IMR-90 (cell line): ENCODE data around the gene NRP1. TPM values are rescaled to one million over a fixed set of nuclear protein-coding genes. Genes with fewer than 3 reads are reported as not detected.

Experiments used
- ATAC-seq: fragments of 200-7000 bp; cut with Tn5 transposase; 2 replicates; pipeline ENCODE4 v1.9.1; 2020; ENCODE audit warnings: low read depth, mild to moderate bottlenecking, moderate library complexity
- BruUV-seq: library from RNA; stranded (reverse); fragments of 400-500 nt; replicated peaks from 2 replicates; lab custom pipeline; 2021; lab: Mats Ljungman, UMichigan
- CTCF ChIA-PET: fragments of 300-600 bp; formaldehyde crosslinking; extraction: SDS; loops from one replicate; lab custom pipeline; 2021; ENCODE audit warnings: antibody characterized with exemption; lab: Yijun Ruan, JAX
- POLR2A ChIA-PET: fragments of 300-600 bp; sonication (Branson Sonifier 250); formaldehyde crosslinking; loops from one replicate; lab custom pipeline; 2022; ENCODE audit warnings: antibody characterized with exemption; ENCODE audit not compliant: unreplicated experiment; lab: Charles Lee
- DNase-seq: peaks from one replicate; pipeline ENCODE4 v3.0.0; 2013
- H2AFZ ChIP-seq: replicated peaks from 2 replicates; pipeline ENCODE3; 2013; ENCODE audit warnings: low read length, mild to moderate bottlenecking; ENCODE audit not compliant: poor library complexity
- H2AK5ac ChIP-seq: 2 replicates; pipeline ENCODE4 v1.6.1; 2013; ENCODE audit warnings: low read depth, low read length, inconsistent platforms
- H2AK9ac ChIP-seq: replicated peaks from 2 replicates; pipeline ENCODE3; 2013; ENCODE audit warnings: mild to moderate bottlenecking, low read depth, low read length, moderate library complexity; ENCODE audit not compliant: poor library complexity
- H2BK120ac ChIP-seq: 2 replicates; pipeline ENCODE4 v1.6.1; 2013; ENCODE audit warnings: low read depth, low read length, inconsistent platforms
- H2BK15ac ChIP-seq: 3 replicates; pipeline ENCODE4 v1.6.1; 2013; ENCODE audit warnings: low read depth, low read length, inconsistent platforms
- H2BK20ac ChIP-seq: 2 replicates; pipeline ENCODE4 v1.6.1; 2013; ENCODE audit warnings: low read depth, mild to moderate bottlenecking, inconsistent platforms, low read length, moderate library complexity
- H2BK5ac ChIP-seq: 2 replicates; pipeline ENCODE4 v1.6.1; 2013; ENCODE audit warnings: mild to moderate bottlenecking, low read depth, low read length, inconsistent platforms; ENCODE audit not compliant: poor library complexity, severe bottlenecking
- H3K14ac ChIP-seq: replicated peaks from 2 replicates; pipeline ENCODE4 v1.6.1; 2013; ENCODE audit warnings: low read depth, low read length, inconsistent platforms
- H3K18ac ChIP-seq: 2 replicates; pipeline ENCODE4 v1.6.1; 2013; ENCODE audit warnings: low read depth, low read length, control low read depth
- H3K23ac ChIP-seq: 2 replicates; pipeline ENCODE4 v1.6.1; 2013; ENCODE audit warnings: low read depth, low read length, inconsistent platforms
- H3K27ac ChIP-seq: 2 replicates; pipeline ENCODE4 v1.5.1; 2013; ENCODE audit warnings: mild to moderate bottlenecking, control low read depth, low read length; ENCODE audit not compliant: insufficient read depth
- H3K27me3 ChIP-seq: 2 replicates; pipeline ENCODE4 v1.6.1; 2013; ENCODE audit warnings: low read length; ENCODE audit not compliant: control insufficient read depth, insufficient read depth
- H3K36me3 ChIP-seq: 2 replicates; pipeline ENCODE4 v1.6.1; 2013; ENCODE audit warnings: low read length, mixed read lengths; ENCODE audit not compliant: control insufficient read depth, insufficient read depth
- H3K4ac ChIP-seq: 2 replicates; pipeline ENCODE4 v1.6.1; 2013; ENCODE audit warnings: low read depth, low read length, inconsistent platforms
- H3K4me1 ChIP-seq: 2 replicates; pipeline ENCODE4 v1.6.1; 2013; ENCODE audit warnings: low read length, mixed read lengths; ENCODE audit not compliant: control insufficient read depth, insufficient read depth
- H3K4me2 ChIP-seq: 2 replicates; pipeline ENCODE4 v1.6.1; 2013; ENCODE audit warnings: low read depth, mild to moderate bottlenecking, control low read depth, low read length, moderate library complexity
- H3K4me3 ChIP-seq: 2 replicates; pipeline ENCODE4 v1.5.1; 2013; ENCODE audit warnings: low read depth, mild to moderate bottlenecking, control low read depth, low read length, moderate library complexity; ENCODE audit not compliant: insufficient read depth
- H3K56ac ChIP-seq: 2 replicates; pipeline ENCODE4 v1.6.1; 2013; ENCODE audit warnings: low read length, inconsistent platforms; ENCODE audit not compliant: insufficient read depth; ENCODE audit errors: extremely low read depth
- H3K79me1 ChIP-seq, 2 experiments: 2 replicates each; pipeline ENCODE4 v1.6.1; 2013; ENCODE audit warnings: low read length in 2 of 2, inconsistent platforms in 1 of 2, low read depth in 1 of 2
- H3K9ac ChIP-seq: 2 replicates; pipeline ENCODE4 v1.6.1; 2013; ENCODE audit warnings: low read depth, low read length, control low read depth
- H3K9me1 ChIP-seq: 2 replicates; pipeline ENCODE4 v1.6.1; 2013; ENCODE audit warnings: low read length, inconsistent platforms; ENCODE audit not compliant: insufficient read depth
- H3K9me3 ChIP-seq: 2 replicates; pipeline ENCODE4 v1.6.1; 2013; ENCODE audit warnings: low read length; ENCODE audit not compliant: control insufficient read depth, insufficient read depth
- H4K20me1 ChIP-seq: 2 replicates; pipeline ENCODE4 v1.6.1; 2013; ENCODE audit warnings: low read length, inconsistent platforms; ENCODE audit not compliant: insufficient read depth
- H4K5ac ChIP-seq: 2 replicates; pipeline ENCODE4 v1.6.1; 2013; ENCODE audit warnings: mild to moderate bottlenecking, low read depth, low read length, control low read depth
- H4K8ac ChIP-seq, 2 experiments: 2 replicates each; pipeline ENCODE4 v1.6.1; 2013; ENCODE audit warnings: low read depth in 2 of 2, low read length in 2 of 2, control low read depth in 1 of 2, inconsistent platforms in 1 of 2
- H4K91ac ChIP-seq: 2 replicates; pipeline ENCODE4 v1.6.1; 2013; ENCODE audit warnings: low read depth, low read length, inconsistent platforms; ENCODE audit not compliant: insufficient read depth
- CEBPB ChIP-seq: IDR thresholded peaks from 2 replicates; pipeline ENCODE4 v1.6.1; 2012; ENCODE audit warnings: low read depth, low read length, improper control_type of control experiment
- ELK1 ChIP-seq: fragments of 150-350 bp; IDR thresholded peaks from 2 replicates; pipeline ENCODE4 v1.6.1; 2016; ENCODE audit warnings: low read depth, mild to moderate bottlenecking, low read length, moderate library complexity, borderline replicate concordance
- POLR2A ChIP-seq: IDR thresholded peaks from 2 replicates; pipeline ENCODE4 v1.6.1; 2012; ENCODE audit warnings: mild to moderate bottlenecking, low read depth, low read length
- RCOR1 ChIP-seq: IDR thresholded peaks from 2 replicates; pipeline ENCODE4 v1.6.1; 2012; ENCODE audit warnings: mild to moderate bottlenecking, low read length, improper control_type of control experiment; ENCODE audit not compliant: insufficient replicate concordance
- SMC3 ChIP-seq: fragments of 150-350 bp; IDR thresholded peaks from 2 replicates; pipeline ENCODE4 v1.6.1; 2016; ENCODE audit warnings: low read depth, mild to moderate bottlenecking, antibody characterized with exemption, low read length, moderate library complexity
- WGBS, 2 experiments: methylation state at CpG; one replicate each; pipeline versions ENCODE4 v1.1.5 to v1.1.7; 2013; ENCODE audit warnings: missing lambda C conversion rate in 2 of 2; ENCODE audit not compliant: insufficient read length in 1 of 2; ENCODE audit errors: extremely low coverage in 2 of 2; 5-methylcytosine and 5-hydroxymethylcytosine counted together
- dilution Hi-C: fragments of 300-500 bp; cut with HindIII; formaldehyde crosslinking; loops from one replicate; pipeline ENCODE4 v1.14.3; 2018; ENCODE audit warnings: low sequenced_read_pairs; ENCODE audit not compliant: unreplicated experiment
- in situ Hi-C: fragments of 300-500 bp; cut with MboI; formaldehyde crosslinking; loops from 3 replicates; pipeline ENCODE4 v1.14.3; 2019; ENCODE audit warnings: low sequenced_read_pairs, inconsistent platforms, mixed read lengths
- intact Hi-C: fragments of 100-400 bp; cut with micrococcal nuclease; formaldehyde crosslinking; loops from 2 replicates; pipeline ENCODE4 v1.10.0; 2022
- polyA plus RNA-seq, 3 experiments: library from polyadenylated mRNA; depleted of rRNA; stranded (reverse); fragments of >200 nt; gene quantifications; 2 replicates each; pipeline ENCODE4 v1.2.3, GENCODE V29; 2012; ENCODE audit warnings: low replicate concordance in 1 of 3
- total RNA-seq: library from RNA; depleted of rRNA; stranded (reverse); fragments of >200 nt; gene quantifications from 2 replicates; pipeline ENCODE4 v1.2.3, GENCODE V29; 2012
- TF ChIP-seq, protein P1 (sequence below): conservative IDR thresholded peaks from 2 replicates; pipeline ENCODE4 v1.5.1; 2012; ENCODE audit warnings: mild to moderate bottlenecking, low read depth, low read length, improper control_type of control experiment

Gene NRP1
- total and polyA plus RNA-seq, 2 of the 4 experiments (the other 2 are of a cell fraction), result 108 to 227 TPM

- Histone ChIP-seq H2BK5ac (no peak overlapping the region), H4K5ac (peak overlapping the region; percentile 48; the same call in 1 of the 2 replicates), H4K8ac (0 out of 4 replicates have a peak overlapping the region, but pooled peaks of 1 of the 2 experiments have one; percentile 27), H3K4me3 (no peak overlapping the region), H3K79me1 (peaks cover 38 to 54% of the 10 kb centered on the region in 2 experiments), H2AK5ac (no peak overlapping the region), H3K23ac (no peak overlapping the region), H3K14ac (peak overlapping the region; percentile 45; the same call in 1 of the 2 replicates), H3K27ac (no peak overlapping the region), H2BK120ac (no peak overlapping the region), H2BK20ac (no peak overlapping the region), H3K4me1 (peaks cover 16% of the 10 kb centered on the region), H3K56ac (no peak overlapping the region), H3K4ac (peak overlapping the region; percentile 25), H3K9me3 (no peaks in the 10 kb centered on the region), H2BK15ac (no peak overlapping the region), H2AFZ (no peak overlapping the region), H3K4me2 (no peak overlapping the region), H4K20me1 (no peaks in the 10 kb centered on the region), H3K9ac (no peak overlapping the region), H2AK9ac (no peak overlapping the region), H4K91ac (peak overlapping the region; percentile 41), H3K9me1 (peaks cover 12% of the 10 kb centered on the region), H3K18ac (peak overlapping the region; percentile 56; the same call in 1 of the 2 replicates), H3K27me3 (no peaks in the 10 kb centered on the region), H3K36me3 (peaks cover 2% of the 10 kb centered on the region; the same call in 1 of the 2 replicates)
- intact Hi-C loops, result no loop called here
- in situ Hi-C loops, result no loop called here
- no peak for TF ChIP-seq RCOR1
- no peak for TF ChIP-seq SMC3
- no peak for TF ChIP-seq POLR2A
- no peak for TF ChIP-seq ELK1
- TF ChIP-seq, protein P1, sequence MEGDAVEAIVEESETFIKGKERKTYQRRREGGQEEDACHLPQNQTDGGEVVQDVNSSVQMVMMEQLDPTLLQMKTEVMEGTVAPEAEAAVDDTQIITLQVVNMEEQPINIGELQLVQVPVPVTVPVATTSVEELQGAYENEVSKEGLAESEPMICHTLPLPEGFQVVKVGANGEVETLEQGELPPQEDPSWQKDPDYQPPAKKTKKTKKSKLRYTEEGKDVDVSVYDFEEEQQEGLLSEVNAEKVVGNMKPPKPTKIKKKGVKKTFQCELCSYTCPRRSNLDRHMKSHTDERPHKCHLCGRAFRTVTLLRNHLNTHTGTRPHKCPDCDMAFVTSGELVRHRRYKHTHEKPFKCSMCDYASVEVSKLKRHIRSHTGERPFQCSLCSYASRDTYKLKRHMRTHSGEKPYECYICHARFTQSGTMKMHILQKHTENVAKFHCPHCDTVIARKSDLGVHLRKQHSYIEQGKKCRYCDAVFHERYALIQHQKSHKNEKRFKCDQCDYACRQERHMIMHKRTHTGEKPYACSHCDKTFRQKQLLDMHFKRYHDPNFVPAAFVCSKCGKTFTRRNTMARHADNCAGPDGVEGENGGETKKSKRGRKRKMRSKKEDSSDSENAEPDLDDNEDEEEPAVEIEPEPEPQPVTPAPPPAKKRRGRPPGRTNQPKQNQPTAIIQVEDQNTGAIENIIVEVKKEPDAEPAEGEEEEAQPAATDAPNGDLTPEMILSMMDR, result no peak
- no peak for TF ChIP-seq CEBPB
- ChIA-PET CTCF (interaction anchor here (0.6 kb wide), 1 partner anchor 776 kb away, joined by 6 read pairs; no protein-coding TSS in a partner anchor), POLR2A (no interaction called here)
- no TSS peak for BruUV-seq
- dilution Hi-C loops, result no loop called here
- 90% methylated on average over 2 of the region's 5 CpGs; no CpG with 5 or more reads in 1 of the 2 experiments for WGBS, 2 experiments
- ATAC-seq (no peak), DNase-seq (peak; percentile 33)
Observed at GRCh38 chr10:33279276-33279675, 55.2 kb downstream of the NRP1 start.
